Measurements from ENCODE around the gene SLC2A6. TPM values are rescaled to one million over a fixed set of nuclear protein-coding genes. Genes with fewer than 3 reads are reported as not detected.

Gene SLC2A6
- 3.5 and 7.6 TPM in 2 replicates for total RNA-seq (2014; rRNA removed; shearing (Covaris generic); ENCODE audit: low replicate concordance)

- Histone ChIP-seq H3K4me3 (peak within 1 kb of the TSS; percentile 41), H3K27me3 (no peaks in the 10 kb centered on the region), H3K36me3 (no peaks in the 10 kb centered on the region), H3K9me3 (no peaks in the 10 kb centered on the region)
- DNase-seq: peak; percentile 85
Observed at GRCh38 chr9:133478851-133479711, at the start of gene SLC2A6. SLC2A6 (minus strand) TSS chr9:133479099; CDS start chr9:133479059, 40 bp downstream.

- Histone ChIP-seq H3K9me3 (no peaks in the 10 kb centered on the region), H3K27me3 (no peaks in the 10 kb centered on the region), H3K4me3 (no peak overlapping the region), H3K36me3 (no peaks in the 10 kb centered on the region)
- no peak for DNase-seq
Observed at GRCh38 chr9:133528001-133528875, 49.3 kb upstream of the SLC2A6 start.

- Histone ChIP-seq H3K36me3 (no peaks in the 10 kb centered on the region), H3K27me3 (no peaks in the 10 kb centered on the region), H3K9me3 (no peaks in the 10 kb centered on the region), H3K4me3 (no peak overlapping the region)
- no peak for DNase-seq
Observed at GRCh38 chr9:133527444-133527920, 48.6 kb upstream of the SLC2A6 start.

- Histone ChIP-seq H3K36me3 (no peaks in the 10 kb centered on the region), H3K27me3 (no peaks in the 10 kb centered on the region), H3K4me3 (no peak overlapping the region), H3K9me3 (no peaks in the 10 kb centered on the region)
- DNase-seq: peak; percentile 44
Observed at GRCh38 chr9:133526721-133527321, 47.9 kb upstream of the SLC2A6 start.

GRCh38 chr9:133525677-133526076 lies 46.8 kb upstream of the SLC2A6 start:
- Histone ChIP-seq H3K36me3 (no peaks in the 10 kb centered on the region), H3K27me3 (no peaks in the 10 kb centered on the region), H3K4me3 (no peak overlapping the region), H3K9me3 (no peaks in the 10 kb centered on the region)
- no peak for DNase-seq

- Histone ChIP-seq H3K9me3 (no peaks in the 10 kb centered on the region), H3K27me3 (no peaks in the 10 kb centered on the region), H3K4me3 (no peak within 1 kb of the TSS), H3K36me3 (no peaks in the 10 kb centered on the region)
- no peak for DNase-seq
Observed at GRCh38 chr9:133524679-133525228, 45.9 kb upstream of the SLC2A6 start, which contains the start of gene MYMK. MYMK (minus strand) TSS chr9:133524959; CDS start chr9:133524844, 115 bp downstream.

- no peak for DNase-seq
- H3K9me3 ChIP-seq: no peaks in the 10 kb centered on the region
- no peak overlapping the region for H3K4me3 ChIP-seq
- no peaks in the 10 kb centered on the region for H3K36me3 ChIP-seq
- H3K27me3 ChIP-seq: no peaks in the 10 kb centered on the region
Observed at GRCh38 chr9:133524146-133524545, 45.2 kb upstream of the SLC2A6 start.

GRCh38 chr9:133523106-133523505 lies 44.2 kb upstream of the SLC2A6 start:
- DNase-seq: no peak
- no peaks in the 10 kb centered on the region for H3K36me3 ChIP-seq
- no peaks in the 10 kb centered on the region for H3K9me3 ChIP-seq
- no peak overlapping the region for H3K4me3 ChIP-seq
- H3K27me3 ChIP-seq: no peaks in the 10 kb centered on the region

GRCh38 chr9:133522073-133522910 lies 43.4 kb upstream of the SLC2A6 start:
- no peak for DNase-seq
- Histone ChIP-seq H3K36me3 (no peaks in the 10 kb centered on the region), H3K9me3 (no peaks in the 10 kb centered on the region), H3K4me3 (no peak overlapping the region), H3K27me3 (no peaks in the 10 kb centered on the region)

- no peaks in the 10 kb centered on the region for H3K9me3 ChIP-seq
- no peaks in the 10 kb centered on the region for H3K27me3 ChIP-seq
- no peak for DNase-seq
- H3K36me3 ChIP-seq: no peaks in the 10 kb centered on the region
- no peak overlapping the region for H3K4me3 ChIP-seq
Observed at GRCh38 chr9:133521122-133522072, 42.5 kb upstream of the SLC2A6 start.

GRCh38 chr9:133520121-133520835 lies 41.4 kb upstream of the SLC2A6 start:
- Histone ChIP-seq H3K4me3 (no peak overlapping the region), H3K27me3 (no peaks in the 10 kb centered on the region), H3K36me3 (no peaks in the 10 kb centered on the region), H3K9me3 (no peaks in the 10 kb centered on the region)
- DNase-seq: no peak

- no peaks in the 10 kb centered on the region for H3K36me3 ChIP-seq
- no peaks in the 10 kb centered on the region for H3K27me3 ChIP-seq
- no peak overlapping the region for H3K4me3 ChIP-seq
- no peak for DNase-seq
- H3K9me3 ChIP-seq: no peaks in the 10 kb centered on the region
Observed at GRCh38 chr9:133519693-133520092, 40.8 kb upstream of the SLC2A6 start.

GRCh38 chr9:133518706-133519449 lies 40.0 kb upstream of the SLC2A6 start:
- DNase-seq: no peak
- no peaks in the 10 kb centered on the region for H3K9me3 ChIP-seq
- no peaks in the 10 kb centered on the region for H3K36me3 ChIP-seq
- H3K4me3 ChIP-seq: no peak overlapping the region
- no peaks in the 10 kb centered on the region for H3K27me3 ChIP-seq

- H3K9me3 ChIP-seq: no peaks in the 10 kb centered on the region
- no peaks in the 10 kb centered on the region for H3K36me3 ChIP-seq
- no peak for DNase-seq
- H3K27me3 ChIP-seq: no peaks in the 10 kb centered on the region
- H3K4me3 ChIP-seq: no peak overlapping the region
Observed at GRCh38 chr9:133518200-133518599, 39.3 kb upstream of the SLC2A6 start.

All from MG63 (cell line).